GM12878 (cell line): Measurements from ENCODE around the gene TRIM26. TPM values are rescaled to one million over a fixed set of nuclear protein-coding genes. Genes with fewer than 3 reads are reported as not detected.
A peak's percentile ranks its signal among the peaks of the same experiment; 100 is the strongest.

Experiments used
- ATF7 ChIP-seq: fragments of 450-650 bp; IDR thresholded peaks from 2 replicates; pipeline ENCODE4 v1.6.1; 2016; ENCODE audit warnings: low read depth, mild to moderate bottlenecking
- BHLHE40 ChIP-seq, 2 experiments: fragments of 450-650 bp in 1 of 2; IDR thresholded peaks; 2 replicates each; pipeline ENCODE4 v1.6.1; 2011 to 2017; ENCODE audit warnings: low read depth in 2 of 2, borderline replicate concordance in 1 of 2, improper control_type of control experiment in 1 of 2, low read length in 1 of 2, mild to moderate bottlenecking in 1 of 2
- NFXL1 ChIP-seq: fragments of 450-650 bp; IDR thresholded peaks from 2 replicates; pipeline ENCODE4 v1.6.1; 2017; ENCODE audit warnings: antibody characterized with exemption, mild to moderate bottlenecking, borderline replicate concordance
- NFYB ChIP-seq: IDR thresholded peaks from 2 replicates; pipeline ENCODE4 v1.6.1; 2011; ENCODE audit warnings: low read depth, mild to moderate bottlenecking, low read length, improper control_type of control experiment, moderate library complexity; ENCODE audit not compliant: insufficient read depth
- NR2F1 ChIP-seq: fragments of 450-650 bp; conservative IDR thresholded peaks from 2 replicates; pipeline ENCODE4 v1.6.1; 2017; ENCODE audit warnings: mild to moderate bottlenecking
- NRF1 ChIP-seq: conservative IDR thresholded peaks from 2 replicates; pipeline ENCODE4 v1.6.1; 2011; ENCODE audit warnings: mild to moderate bottlenecking, low read depth, low read length, improper control_type of control experiment
- SIX5 ChIP-seq: IDR thresholded peaks from 2 replicates; pipeline ENCODE4 v1.6.1; 2011; ENCODE audit warnings: mild to moderate bottlenecking, low read depth, low read length, moderate library complexity; ENCODE audit not compliant: severe bottlenecking
- SMARCA5 ChIP-seq: fragments of 450-650 bp; IDR thresholded peaks from 2 replicates; pipeline ENCODE4 v1.6.1; 2017; ENCODE audit warnings: mild to moderate bottlenecking
- SUPT20H ChIP-seq: IDR thresholded peaks from 2 replicates; pipeline ENCODE4 v1.6.1; 2011; ENCODE audit warnings: low read depth, mild to moderate bottlenecking, low read length, moderate library complexity, borderline replicate concordance; ENCODE audit not compliant: control insufficient read depth
- SUZ12 ChIP-seq: fragments of 200-600 bp; sonication (generic); IDR thresholded peaks from one replicate; pipeline ENCODE4 v1.6.1; 2018; ENCODE audit warnings: antibody characterized with exemption, mild to moderate bottlenecking; ENCODE audit not compliant: unreplicated experiment
- TCF7 ChIP-seq: IDR thresholded peaks from 2 replicates; pipeline ENCODE4 v1.6.1; 2014; ENCODE audit warnings: antibody characterized with exemption, borderline replicate concordance
- ZNF384 ChIP-seq: IDR thresholded peaks from 2 replicates; pipeline ENCODE4 v1.6.1; 2012; ENCODE audit warnings: low read depth, mild to moderate bottlenecking, low read length, improper control_type of control experiment, borderline replicate concordance
- polyA plus RNA-seq, 11 experiments: library from polyadenylated mRNA; depleted of rRNA in 4 of 11; unstranded in 6 of 11; stranded (reverse) in 5 of 11; fragments of >200 nt; fragmentation: Nextera tagmentation in 4 of 11; fragmentation: Illumina TruSeq in 1 of 11; extraction: Ambion mirVana in 4 of 11; extraction: Trizol in 1 of 11; gene quantifications; 1 replicate in 1 of 11; 2 replicates in 10 of 11; pipeline versions ENCODE4 v1.2.1 to v1.2.3, GENCODE V29; 2011 to 2016; ENCODE audit warnings: inconsistent platforms in 2 of 11, missing spikeins in 2 of 11, low read depth in 1 of 11
- total RNA-seq, 4 experiments: library from RNA; depleted of rRNA in 3 of 4; stranded (reverse); fragments of >200 nt in 3 of 4; fragmentation: Illumina TruSeq in 1 of 4; extraction: Trizol in 1 of 4; gene quantifications; 2 replicates each; pipeline versions ENCODE4 v1.2.1 to v1.2.3, GENCODE V29; 2013 to 2021
- TF ChIP-seq, protein P1 (sequence below): IDR thresholded peaks from 2 replicates; pipeline ENCODE4 v1.6.1; 2012; ENCODE audit warnings: improper control_type of control experiment, low read depth, low read length; ENCODE audit not compliant: insufficient replicate concordance
- TF ChIP-seq, protein P2 (sequence below): fragments of 450-650 bp; IDR thresholded peaks from 2 replicates; pipeline ENCODE4 v1.6.1; 2017; ENCODE audit warnings: borderline replicate concordance
- TF ChIP-seq, protein P3 (sequence below): fragments of 450-650 bp; IDR thresholded peaks from 2 replicates; pipeline ENCODE4 v1.6.1; 2017; ENCODE audit warnings: mild to moderate bottlenecking
- TF ChIP-seq, protein P4 (sequence below): fragments of 450-650 bp; formaldehyde crosslinking; IDR thresholded peaks from 2 replicates; pipeline ENCODE4 v1.4.0; 2022; ENCODE audit warnings: mild to moderate bottlenecking, moderate library complexity

The TRIM26 gene
- total and polyA plus RNA-seq, 10 of the 15 experiments (the other 5 are each of a cell fraction or from before 2014, with no cell fraction given) = 13.1 to 79.6 (median 63.6) TPM

DNA sequence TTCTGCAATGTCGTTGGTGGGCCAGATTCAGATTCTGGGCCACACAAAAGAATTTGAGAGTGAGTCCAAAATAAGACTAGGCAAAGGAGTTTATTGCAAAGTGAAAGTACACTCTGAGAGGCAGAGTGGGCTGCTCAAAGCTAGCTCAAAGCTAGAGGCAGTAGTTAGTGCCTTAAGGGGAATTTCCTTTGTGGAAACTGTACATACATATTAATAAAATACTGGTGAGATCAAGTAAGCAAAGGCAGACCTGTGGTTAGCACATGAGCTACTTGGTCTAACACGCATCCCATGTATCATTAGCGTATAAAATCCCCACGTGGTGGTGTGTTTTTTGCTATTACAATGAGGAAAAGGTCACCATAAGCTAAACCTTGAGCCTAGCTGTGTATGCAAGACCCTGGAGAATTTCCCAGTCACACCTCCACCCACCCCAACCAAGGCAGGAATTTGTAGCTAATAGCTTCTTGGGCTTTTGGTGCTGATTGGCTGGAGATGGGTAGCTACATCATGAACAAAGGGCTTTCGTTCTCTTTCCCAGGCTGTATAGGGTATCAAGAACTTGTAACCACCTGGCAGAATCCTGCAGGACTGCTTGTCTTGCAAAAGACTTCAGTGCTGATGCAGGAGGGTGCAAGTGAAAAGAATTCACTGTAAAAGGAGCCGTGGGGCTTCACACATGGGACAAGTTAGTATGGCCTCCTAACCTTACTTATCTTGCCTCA is 14.7 kb upstream of the TRIM26 start (continued):
- peak in 1 of 2 experiments; percentile 43; a peak in 1 of 4 replicates for TF ChIP-seq BHLHE40 (IDR thresholded peaks at IDR 0.05; ENCODE audit: borderline replicate concordance in 1 of 2, low read depth in 2 of 2, low read length in 1 of 2)
- TF ChIP-seq, protein P1, sequence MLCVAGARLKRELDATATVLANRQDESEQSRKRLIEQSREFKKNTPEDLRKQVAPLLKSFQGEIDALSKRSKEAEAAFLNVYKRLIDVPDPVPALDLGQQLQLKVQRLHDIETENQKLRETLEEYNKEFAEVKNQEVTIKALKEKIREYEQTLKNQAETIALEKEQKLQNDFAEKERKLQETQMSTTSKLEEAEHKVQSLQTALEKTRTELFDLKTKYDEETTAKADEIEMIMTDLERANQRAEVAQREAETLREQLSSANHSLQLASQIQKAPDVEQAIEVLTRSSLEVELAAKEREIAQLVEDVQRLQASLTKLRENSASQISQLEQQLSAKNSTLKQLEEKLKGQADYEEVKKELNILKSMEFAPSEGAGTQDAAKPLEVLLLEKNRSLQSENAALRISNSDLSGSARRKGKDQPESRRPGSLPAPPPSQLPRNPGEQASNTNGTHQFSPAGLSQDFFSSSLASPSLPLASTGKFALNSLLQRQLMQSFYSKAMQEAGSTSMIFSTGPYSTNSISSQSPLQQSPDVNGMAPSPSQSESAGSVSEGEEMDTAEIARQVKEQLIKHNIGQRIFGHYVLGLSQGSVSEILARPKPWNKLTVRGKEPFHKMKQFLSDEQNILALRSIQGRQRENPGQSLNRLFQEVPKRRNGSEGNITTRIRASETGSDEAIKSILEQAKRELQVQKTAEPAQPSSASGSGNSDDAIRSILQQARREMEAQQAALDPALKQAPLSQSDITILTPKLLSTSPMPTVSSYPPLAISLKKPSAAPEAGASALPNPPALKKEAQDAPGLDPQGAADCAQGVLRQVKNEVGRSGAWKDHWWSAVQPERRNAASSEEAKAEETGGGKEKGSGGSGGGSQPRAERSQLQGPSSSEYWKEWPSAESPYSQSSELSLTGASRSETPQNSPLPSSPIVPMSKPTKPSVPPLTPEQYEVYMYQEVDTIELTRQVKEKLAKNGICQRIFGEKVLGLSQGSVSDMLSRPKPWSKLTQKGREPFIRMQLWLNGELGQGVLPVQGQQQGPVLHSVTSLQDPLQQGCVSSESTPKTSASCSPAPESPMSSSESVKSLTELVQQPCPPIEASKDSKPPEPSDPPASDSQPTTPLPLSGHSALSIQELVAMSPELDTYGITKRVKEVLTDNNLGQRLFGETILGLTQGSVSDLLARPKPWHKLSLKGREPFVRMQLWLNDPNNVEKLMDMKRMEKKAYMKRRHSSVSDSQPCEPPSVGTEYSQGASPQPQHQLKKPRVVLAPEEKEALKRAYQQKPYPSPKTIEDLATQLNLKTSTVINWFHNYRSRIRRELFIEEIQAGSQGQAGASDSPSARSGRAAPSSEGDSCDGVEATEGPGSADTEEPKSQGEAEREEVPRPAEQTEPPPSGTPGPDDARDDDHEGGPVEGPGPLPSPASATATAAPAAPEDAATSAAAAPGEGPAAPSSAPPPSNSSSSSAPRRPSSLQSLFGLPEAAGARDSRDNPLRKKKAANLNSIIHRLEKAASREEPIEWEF = no peak
- no peak for TF ChIP-seq SMARCA5
- no peak for TF ChIP-seq NFXL1
- TF ChIP-seq ZNF384 = no peak
- no peak for TF ChIP-seq SIX5
- TF ChIP-seq, protein P2, sequence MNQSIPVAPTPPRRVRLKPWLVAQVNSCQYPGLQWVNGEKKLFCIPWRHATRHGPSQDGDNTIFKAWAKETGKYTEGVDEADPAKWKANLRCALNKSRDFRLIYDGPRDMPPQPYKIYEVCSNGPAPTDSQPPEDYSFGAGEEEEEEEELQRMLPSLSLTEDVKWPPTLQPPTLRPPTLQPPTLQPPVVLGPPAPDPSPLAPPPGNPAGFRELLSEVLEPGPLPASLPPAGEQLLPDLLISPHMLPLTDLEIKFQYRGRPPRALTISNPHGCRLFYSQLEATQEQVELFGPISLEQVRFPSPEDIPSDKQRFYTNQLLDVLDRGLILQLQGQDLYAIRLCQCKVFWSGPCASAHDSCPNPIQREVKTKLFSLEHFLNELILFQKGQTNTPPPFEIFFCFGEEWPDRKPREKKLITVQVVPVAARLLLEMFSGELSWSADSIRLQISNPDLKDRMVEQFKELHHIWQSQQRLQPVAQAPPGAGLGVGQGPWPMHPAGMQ = no peak
- 0 out of 2 replicates have a peak, but pooled peaks have one; percentile 36 for TF ChIP-seq NFYB
- no peak for TF ChIP-seq TCF7
- TF ChIP-seq NRF1 = no peak
- TF ChIP-seq, protein P3, sequence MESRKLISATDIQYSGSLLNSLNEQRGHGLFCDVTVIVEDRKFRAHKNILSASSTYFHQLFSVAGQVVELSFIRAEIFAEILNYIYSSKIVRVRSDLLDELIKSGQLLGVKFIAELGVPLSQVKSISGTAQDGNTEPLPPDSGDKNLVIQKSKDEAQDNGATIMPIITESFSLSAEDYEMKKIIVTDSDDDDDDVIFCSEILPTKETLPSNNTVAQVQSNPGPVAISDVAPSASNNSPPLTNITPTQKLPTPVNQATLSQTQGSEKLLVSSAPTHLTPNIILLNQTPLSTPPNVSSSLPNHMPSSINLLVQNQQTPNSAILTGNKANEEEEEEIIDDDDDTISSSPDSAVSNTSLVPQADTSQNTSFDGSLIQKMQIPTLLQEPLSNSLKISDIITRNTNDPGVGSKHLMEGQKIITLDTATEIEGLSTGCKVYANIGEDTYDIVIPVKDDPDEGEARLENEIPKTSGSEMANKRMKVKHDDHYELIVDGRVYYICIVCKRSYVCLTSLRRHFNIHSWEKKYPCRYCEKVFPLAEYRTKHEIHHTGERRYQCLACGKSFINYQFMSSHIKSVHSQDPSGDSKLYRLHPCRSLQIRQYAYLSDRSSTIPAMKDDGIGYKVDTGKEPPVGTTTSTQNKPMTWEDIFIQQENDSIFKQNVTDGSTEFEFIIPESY = no peak
- no peak for TF ChIP-seq SUPT20H
- TF ChIP-seq SUZ12 = no peak
- TF ChIP-seq ATF7 = 0 out of 2 replicates have a peak, but pooled peaks have one; percentile 17
- TF ChIP-seq, protein P4, sequence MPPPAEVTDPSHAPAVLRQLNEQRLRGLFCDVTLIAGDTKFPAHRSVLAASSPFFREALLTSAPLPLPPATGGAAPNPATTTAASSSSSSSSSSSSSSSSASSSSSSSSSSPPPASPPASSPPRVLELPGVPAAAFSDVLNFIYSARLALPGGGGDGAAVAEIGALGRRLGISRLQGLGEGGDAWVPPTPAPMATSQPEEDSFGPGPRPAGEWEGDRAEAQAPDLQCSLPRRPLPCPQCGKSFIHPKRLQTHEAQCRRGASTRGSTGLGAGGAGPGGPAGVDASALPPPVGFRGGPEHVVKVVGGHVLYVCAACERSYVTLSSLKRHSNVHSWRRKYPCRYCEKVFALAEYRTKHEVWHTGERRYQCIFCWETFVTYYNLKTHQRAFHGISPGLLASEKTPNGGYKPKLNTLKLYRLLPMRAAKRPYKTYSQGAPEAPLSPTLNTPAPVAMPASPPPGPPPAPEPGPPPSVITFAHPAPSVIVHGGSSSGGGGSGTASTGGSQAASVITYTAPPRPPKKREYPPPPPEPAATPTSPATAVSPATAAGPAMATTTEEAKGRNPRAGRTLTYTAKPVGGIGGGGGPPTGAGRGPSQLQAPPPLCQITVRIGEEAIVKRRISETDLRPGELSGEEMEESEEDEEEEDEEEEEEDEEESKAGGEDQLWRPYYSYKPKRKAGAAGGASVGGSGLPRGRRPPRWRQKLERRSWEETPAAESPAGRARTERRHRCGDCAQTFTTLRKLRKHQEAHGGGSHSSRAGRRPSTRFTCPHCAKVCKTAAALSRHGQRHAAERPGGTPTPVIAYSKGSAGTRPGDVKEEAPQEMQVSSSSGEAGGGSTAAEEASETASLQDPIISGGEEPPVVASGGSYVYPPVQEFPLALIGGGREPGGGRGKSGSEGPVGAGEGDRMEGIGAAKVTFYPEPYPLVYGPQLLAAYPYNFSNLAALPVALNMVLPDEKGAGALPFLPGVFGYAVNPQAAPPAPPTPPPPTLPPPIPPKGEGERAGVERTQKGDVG (CRISPR knock-in tag) = no peak
- peak; percentile 42; the same call in 1 of the 2 replicates for TF ChIP-seq NR2F1
